CD14-positive monocyte (primary cell): Measurements from ENCODE around the gene TEC. TPM values are rescaled to one million over a fixed set of nuclear protein-coding genes. Genes with fewer than 3 reads are reported as not detected.

Source experiments
- DNase-seq, 3 donors: peaks; one replicate each; pipeline ENCODE4 v3.0.0-alpha.2; 2011 to 2022
- H2AFZ ChIP-seq: 2 replicates; pipeline ENCODE4 v1.6.0; 2012; ENCODE audit warnings: mild to moderate bottlenecking, low read depth, low read length, inconsistent platforms; ENCODE audit not compliant: insufficient read depth, poor library complexity, severe bottlenecking
- H3K27ac ChIP-seq, 2 donors: 1 replicate in 1 of 2; 2 replicates in 1 of 2; pipeline ENCODE4 v1.5.1; 2012 to 2013; ENCODE audit warnings: low read length in 2 of 2, control low read depth in 1 of 2, inconsistent platforms in 1 of 2, low read depth in 1 of 2, mild to moderate bottlenecking in 1 of 2
- H3K27me3 ChIP-seq, 2 donors: one replicate each; pipeline versions ENCODE4 v1.6.0 to v1.6.1; 2011 to 2013; ENCODE audit warnings: low read length in 2 of 2; ENCODE audit not compliant: control insufficient read depth in 2 of 2, insufficient read depth in 2 of 2
- H3K36me3 ChIP-seq, 2 donors: replicated peaks in 1 of 2; 1 replicate in 1 of 2; 2 replicates in 1 of 2; pipeline versions ENCODE4 v1.5.1 to v1.6.1; 2012 to 2013; ENCODE audit warnings: low read length in 2 of 2, control low read depth in 1 of 2, inconsistent platforms in 1 of 2, mild to moderate bottlenecking in 1 of 2; ENCODE audit not compliant: insufficient read depth in 2 of 2, control insufficient read depth in 1 of 2
- H3K4me1 ChIP-seq, 2 donors: 1 replicate in 1 of 2; 2 replicates in 1 of 2; pipeline versions ENCODE4 v1.5.1 to v1.6.1; 2012 to 2013; ENCODE audit warnings: low read length in 2 of 2, control low read depth in 1 of 2, inconsistent platforms in 1 of 2, mild to moderate bottlenecking in 1 of 2, moderate library complexity in 1 of 2; ENCODE audit not compliant: insufficient read depth in 2 of 2, control insufficient read depth in 1 of 2
- H3K4me2 ChIP-seq: replicated peaks from 2 replicates; pipeline ENCODE3; 2012; ENCODE audit warnings: low read length, moderate library complexity, mild to moderate bottlenecking; ENCODE audit not compliant: poor library complexity, severe bottlenecking; ENCODE audit errors: extremely low read depth
- H3K4me3 ChIP-seq, 3 experiments: fragments of 200-600 bp in 1 of 3; sonication (generic) in 1 of 3; replicated peaks in 1 of 3; 1 replicate in 2 of 3; 2 replicates in 1 of 3; pipeline ENCODE4 v1.5.1; 2011 to 2013; ENCODE audit warnings: low read length in 3 of 3, mild to moderate bottlenecking in 3 of 3, control low read depth in 2 of 3, low read depth in 2 of 3, inconsistent platforms in 1 of 3, moderate library complexity in 1 of 3
- H3K79me2 ChIP-seq: 2 replicates; pipeline ENCODE4 v1.6.0; 2012; ENCODE audit warnings: mild to moderate bottlenecking, control low read depth, inconsistent platforms, low read length, moderate library complexity; ENCODE audit not compliant: insufficient read depth
- H3K9ac ChIP-seq: 2 replicates; pipeline ENCODE4 v1.6.0; 2017; ENCODE audit warnings: low read length, mild to moderate bottlenecking; ENCODE audit not compliant: insufficient read depth, poor library complexity, severe bottlenecking
- H3K9me3 ChIP-seq, 2 donors: replicated peaks in 1 of 2; 1 replicate in 1 of 2; 2 replicates in 1 of 2; pipeline versions ENCODE4 v1.5.1 to v1.6.1; 2012 to 2013; ENCODE audit warnings: low read length in 2 of 2, control low read depth in 1 of 2; ENCODE audit not compliant: control insufficient read depth in 1 of 2, insufficient read depth in 1 of 2
- H4K20me1 ChIP-seq: 2 replicates; pipeline ENCODE4 v1.6.0; 2012; ENCODE audit warnings: mild to moderate bottlenecking, low read length, control low read depth, moderate library complexity; ENCODE audit not compliant: insufficient read depth
- H3K27ac Mint-ChIP-seq, 7 donors: one replicate each; pipeline ENCODE4 v1.8.0; 2020; ENCODE audit warnings: mild to moderate bottlenecking in 7 of 7, mixed read lengths in 7 of 7, moderate library complexity in 6 of 7, inconsistent platforms in 2 of 7
- H3K27me3 Mint-ChIP-seq, 3 donors: one replicate each; pipeline ENCODE4 v1.8.0; 2021 to 2022; ENCODE audit warnings: low read depth in 3 of 3, mild to moderate bottlenecking in 3 of 3, mixed read lengths in 3 of 3, moderate library complexity in 3 of 3, inconsistent platforms in 1 of 3
- H3K36me3 Mint-ChIP-seq, 2 donors: one replicate each; pipeline ENCODE4 v1.8.0; 2020; ENCODE audit warnings: mixed read lengths in 2 of 2, inconsistent platforms in 1 of 2, mild to moderate bottlenecking in 1 of 2
- H3K4me1 Mint-ChIP-seq: one replicate; pipeline ENCODE4 v1.8.0; 2020; ENCODE audit warnings: mild to moderate bottlenecking, mixed read lengths
- H3K4me3 Mint-ChIP-seq, 2 donors: one replicate each; pipeline ENCODE4 v1.8.0; 2020; ENCODE audit warnings: mild to moderate bottlenecking in 2 of 2, mixed read lengths in 2 of 2, moderate library complexity in 1 of 2
- H3K9me3 Mint-ChIP-seq, 7 donors: one replicate each; pipeline ENCODE4 v1.8.0; 2020 to 2022; ENCODE audit warnings: mixed read lengths in 7 of 7, mild to moderate bottlenecking in 6 of 7, moderate library complexity in 6 of 7, inconsistent platforms in 2 of 7
- CTCF ChIP-seq: fragments of 200-600 bp; IDR thresholded peaks from one replicate; pipeline ENCODE4 v1.8.0; 2022; ENCODE audit warnings: antibody characterized with exemption, mild to moderate bottlenecking
- WGBS: methylation state at CpG from one replicate; pipeline ENCODE4 v1.1.5; 2013; ENCODE audit warnings: missing lambda C conversion rate; ENCODE audit not compliant: insufficient coverage; 5-methylcytosine and 5-hydroxymethylcytosine counted together
- intact Hi-C, 2 donors: fragments of 100-400 bp; cut with micrococcal nuclease; formaldehyde crosslinking; loops; one replicate each; pipeline versions ENCODE4 v1.15.0 to v1.15.1; 2023
- polyA plus RNA-seq, 3 donors: library from polyadenylated mRNA; depleted of rRNA in 1 of 3; unstranded in 2 of 3; stranded (reverse) in 1 of 3; fragments of 300-500 nt in 2 of 3; fragments of >200 nt in 1 of 3; fragmentation: Illumina TruSeq in 2 of 3; gene quantifications; 1 replicate in 2 of 3; 2 replicates in 1 of 3; pipeline ENCODE4 v1.2.3, GENCODE V29; 2012 to 2021

The TEC gene
- polyA plus RNA-seq, 3 donors = 0.30 to 2.5 (median 0.73) TPM

- intact Hi-C loops = loop anchor here in 1 of 2 donors (10.0 kb wide), 1 partner anchor 148 kb away; no protein-coding TSS in a partner anchor
- peaks cover 3 to 4% of the 10 kb centered on the region in 2 donors for H3K36me3 ChIP-seq
- Mint-ChIP-seq H3K9me3 (no peaks in the 10 kb centered on the region), H3K4me3 (no peak overlapping the region), H3K36me3 (peaks cover 9 to 11% of the 10 kb centered on the region in 2 donors), H3K4me1 (peaks cover 18% of the 10 kb centered on the region), H3K27ac (no peak overlapping the region), H3K27me3 (peaks cover 0 to 3% (median 2%) of the 10 kb centered on the region in 3 donors)
- H3K4me2 ChIP-seq = no peak overlapping the region
- DNase-seq = no peak
- H3K79me2 ChIP-seq = no peaks in the 10 kb centered on the region
- no peak overlapping the region for H3K27ac ChIP-seq
- H3K9me3 ChIP-seq = no peaks in the 10 kb centered on the region
- no peak overlapping the region for H2AFZ ChIP-seq
- H3K4me1 ChIP-seq = peaks cover 7% of the 10 kb centered on the region in 2 donors
- no peaks in the 10 kb centered on the region for H3K27me3 ChIP-seq
- no peaks in the 10 kb centered on the region for H4K20me1 ChIP-seq
- no peak overlapping the region for H3K4me3 ChIP-seq
- TF ChIP-seq CTCF = no peak
- no peak overlapping the region for H3K9ac ChIP-seq
- no CpG with 5 or more reads among the region's 1 CpG for WGBS
Observed at GRCh38 chr4:48126621-48127020, 143.0 kb downstream of the TEC start.

GRCh38 chr4:48124870-48125269, 144.8 kb downstream of the TEC start:
- H2AFZ ChIP-seq = no peak overlapping the region
- H3K27ac Mint-ChIP-seq = no peak overlapping the region
- H3K4me3 ChIP-seq = no peak overlapping the region
- H3K9me3 ChIP-seq = no peaks in the 10 kb centered on the region
- no peak for TF ChIP-seq CTCF
- peaks cover 17% of the 10 kb centered on the region for H3K4me1 Mint-ChIP-seq
- H3K36me3 ChIP-seq = no peaks in the 10 kb centered on the region
- DNase-seq = no peak
- no peaks in the 10 kb centered on the region for H3K27me3 ChIP-seq
- H3K9ac ChIP-seq = no peak overlapping the region
- no peaks in the 10 kb centered on the region for H4K20me1 ChIP-seq
- H3K36me3 Mint-ChIP-seq = no peaks in the 10 kb centered on the region
- WGBS = 88% methylated on average over 1 of the region's 2 CpGs
- H3K4me2 ChIP-seq = no peak overlapping the region
- peaks cover 0 to 1% (median 0%) of the 10 kb centered on the region in 7 donors for H3K9me3 Mint-ChIP-seq
- no peak overlapping the region for H3K27ac ChIP-seq
- no peaks in the 10 kb centered on the region for H3K79me2 ChIP-seq
- peaks cover 7% of the 10 kb centered on the region in 2 donors for H3K4me1 ChIP-seq
- H3K4me3 Mint-ChIP-seq = no peak overlapping the region
- intact Hi-C loops = loop anchor here in 1 of 2 donors (10.0 kb wide), 1 partner anchor 150 kb away; no protein-coding TSS in a partner anchor
- peaks cover 0 to 3% (median 2%) of the 10 kb centered on the region in 3 donors for H3K27me3 Mint-ChIP-seq
